ENCODE data around the gene PRKD2. TPM values are rescaled to one million over a fixed set of nuclear protein-coding genes. Genes with fewer than 3 reads are reported as not detected.
A peak's percentile ranks its signal among the peaks of the same experiment; 100 is the strongest.

PRKD2 gene
- total RNA-seq, 1 donor from 2014 or later = 89.1 TPM

GRCh38 chr19:46625731-46626130 lies 91.2 kb downstream of the PRKD2 start:
- no peak for DNase-seq
- intact Hi-C loops (cut with micrococcal nuclease) = loop anchor here (1.0 kb wide), 1 partner anchor 9 kb away; no protein-coding TSS in a partner anchor
- Mint-ChIP-seq H3K9me3 (no peaks in the 10 kb centered on the region), H3K4me1 (peaks cover 38% of the 10 kb centered on the region), H3K4me3 (peak overlapping the region; percentile 96), H3K27me3 (no peaks in the 10 kb centered on the region), H3K27ac (peak overlapping the region; percentile 96), H3K36me3 (ENCODE audit: low read depth) (peaks cover 38% of the 10 kb centered on the region)

GRCh38 chr19:46624958-46625661 lies 91.8 kb downstream of the PRKD2 start, which contains the start of gene PTGIR:
TSS of gene PTGIR (minus strand) at chr19:46625089. CDS start at chr19:46624225, 864 bp downstream.
- peak within 1 kb of the TSS; percentile 96 for H3K27ac Mint-ChIP-seq
- peak within 1 kb of the TSS; percentile 96 for H3K4me3 Mint-ChIP-seq
- peaks cover 44% of the 10 kb centered on the region for H3K36me3 Mint-ChIP-seq (ENCODE audit: low read depth)
- H3K4me1 Mint-ChIP-seq = peaks cover 43% of the 10 kb centered on the region
- intact Hi-C loops (cut with micrococcal nuclease) = loop anchor here (1.0 kb wide), 1 partner anchor 9 kb away; no protein-coding TSS in a partner anchor
- H3K9me3 Mint-ChIP-seq = no peaks in the 10 kb centered on the region
- peak; percentile 82 for DNase-seq
- no peaks in the 10 kb centered on the region for H3K27me3 Mint-ChIP-seq

Other genes starting within 250 kb of the PRKD2 start
- not detected in 2 replicates for gene PNMA8A, start 245.6 kb downstream of the PRKD2 start, total RNA-seq
- gene PNMA8B, start 221.2 kb downstream of the PRKD2 start, total RNA-seq = not detected in 2 replicates
- gene CALM3, start 115.8 kb downstream of the PRKD2 start, total RNA-seq = 477 and 479 TPM in 2 replicates
- 194 TPM in 2 replicates for gene PTGIR, start 92.0 kb downstream of the PRKD2 start, total RNA-seq
- gene GNG8, start 80.9 kb downstream of the PRKD2 start, total RNA-seq = 13.3 and 14.1 TPM in 2 replicates
- 3.2 and 3.7 TPM in 2 replicates for gene DACT3, start 55.9 kb downstream of the PRKD2 start, total RNA-seq
- 20.8 and 21.4 TPM in 2 replicates for gene FKRP, start 28.9 kb upstream of the PRKD2 start, total RNA-seq
- 101 and 107 TPM in 2 replicates for gene STRN4, start 29.3 kb upstream of the PRKD2 start, total RNA-seq
- 220 and 224 TPM in 2 replicates for gene SLC1A5, start 71.5 kb upstream of the PRKD2 start, total RNA-seq
- 100 and 112 TPM in 2 replicates for gene AP2S1, start 133.7 kb upstream of the PRKD2 start, total RNA-seq
- gene ARHGAP35, start 143.9 kb upstream of the PRKD2 start, total RNA-seq = 21.9 and 25.6 TPM in 2 replicates

Measured in activated CD4-positive, alpha-beta T cell treated with anti-CD3 and anti-CD28 coated beads, Interleukin-2, amount 10 ng/mL, durations not matched to agents 24 days and 14 days (primary cell).